Thoracic aorta (tissue), 2 donors: ENCODE measurements around the gene C4orf17. TPM values are rescaled to one million over a fixed set of nuclear protein-coding genes. Genes with fewer than 3 reads are reported as not detected.

Experiments used
- ATAC-seq: fragments of 150-250 bp; one replicate; pipeline ENCODE4 v1.8.0; 2017; ENCODE audit warnings: low read depth; ENCODE audit not compliant: insufficient number of reproducible peaks, low FRiP score
- DNase-seq: peaks from one replicate; pipeline ENCODE4 v3.0.0-alpha.2; 2020; ENCODE audit warnings: low spot score
- H3K27ac ChIP-seq, 2 donors: fragments of 200-600 bp; sonication (generic); 1 replicate in 1 of 2; 2 replicates in 1 of 2; pipeline ENCODE4 v1.5.1; 2016; ENCODE audit warnings: mild to moderate bottlenecking in 2 of 2, moderate library complexity in 2 of 2
- H3K27me3 ChIP-seq: fragments of 200-600 bp; sonication (generic); replicated peaks from 2 replicates; pipeline ENCODE4 v1.6.0; 2016; ENCODE audit warnings: mild to moderate bottlenecking; ENCODE audit not compliant: insufficient read depth
- H3K36me3 ChIP-seq: fragments of 200-600 bp; sonication (generic); one replicate; pipeline ENCODE4 v1.5.1; 2016
- H3K4me1 ChIP-seq, 2 donors: fragments of 200-600 bp; sonication (generic); 1 replicate in 1 of 2; 2 replicates in 1 of 2; pipeline versions ENCODE4 v1.5.1 to v1.6.0; 2016; ENCODE audit warnings: low read depth in 2 of 2, mild to moderate bottlenecking in 1 of 2; ENCODE audit not compliant: control insufficient read depth in 1 of 2
- H3K4me3 ChIP-seq: fragments of 200-600 bp; sonication (generic); 2 replicates; pipeline ENCODE4 v1.5.1; 2016; ENCODE audit warnings: mild to moderate bottlenecking
- H3K9me3 ChIP-seq: fragments of 200-600 bp; sonication (generic); 2 replicates; pipeline ENCODE4 v1.5.1; 2016
- total RNA-seq, 2 donors: library from RNA; depleted of rRNA; stranded (reverse); fragments of >200 nt; gene quantifications; one replicate each; pipeline versions ENCODE4 v1.1.0 to v1.2.3, GENCODE V29; 2016
- TF ChIP-seq, protein P1 (sequence below): fragments of 200-600 bp; sonication (generic); IDR thresholded peaks from one replicate; pipeline ENCODE4 v1.5.1; 2019; ENCODE audit warnings: antibody characterized with exemption

C4orf17 gene
- total RNA-seq, 2 donors from 2014 or later, result not detected

DNA sequence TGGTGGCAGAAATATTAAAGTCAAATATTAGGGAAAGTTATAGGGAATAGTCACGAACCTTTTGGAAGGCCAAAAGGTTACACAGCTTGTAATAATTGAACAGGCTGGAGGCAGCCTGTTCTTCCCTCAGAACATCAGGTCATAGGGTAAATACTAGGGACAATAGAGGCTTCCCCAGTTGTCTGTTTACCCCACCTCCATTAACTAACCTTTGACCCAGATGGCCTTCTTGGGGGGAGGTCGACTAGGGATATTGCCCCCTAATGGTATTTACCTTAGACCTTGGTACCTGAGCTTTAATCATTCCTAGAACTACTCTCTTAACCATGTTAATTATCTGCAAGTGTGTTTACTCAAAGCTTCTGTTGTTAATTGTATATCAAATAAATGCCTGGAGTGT is 26.0 kb downstream of the C4orf17 start:
- H3K4me1 ChIP-seq, result no peaks in the 10 kb centered on the region
- TF ChIP-seq, protein P1, sequence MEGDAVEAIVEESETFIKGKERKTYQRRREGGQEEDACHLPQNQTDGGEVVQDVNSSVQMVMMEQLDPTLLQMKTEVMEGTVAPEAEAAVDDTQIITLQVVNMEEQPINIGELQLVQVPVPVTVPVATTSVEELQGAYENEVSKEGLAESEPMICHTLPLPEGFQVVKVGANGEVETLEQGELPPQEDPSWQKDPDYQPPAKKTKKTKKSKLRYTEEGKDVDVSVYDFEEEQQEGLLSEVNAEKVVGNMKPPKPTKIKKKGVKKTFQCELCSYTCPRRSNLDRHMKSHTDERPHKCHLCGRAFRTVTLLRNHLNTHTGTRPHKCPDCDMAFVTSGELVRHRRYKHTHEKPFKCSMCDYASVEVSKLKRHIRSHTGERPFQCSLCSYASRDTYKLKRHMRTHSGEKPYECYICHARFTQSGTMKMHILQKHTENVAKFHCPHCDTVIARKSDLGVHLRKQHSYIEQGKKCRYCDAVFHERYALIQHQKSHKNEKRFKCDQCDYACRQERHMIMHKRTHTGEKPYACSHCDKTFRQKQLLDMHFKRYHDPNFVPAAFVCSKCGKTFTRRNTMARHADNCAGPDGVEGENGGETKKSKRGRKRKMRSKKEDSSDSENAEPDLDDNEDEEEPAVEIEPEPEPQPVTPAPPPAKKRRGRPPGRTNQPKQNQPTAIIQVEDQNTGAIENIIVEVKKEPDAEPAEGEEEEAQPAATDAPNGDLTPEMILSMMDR, result no peak
- no peaks in the 10 kb centered on the region for H3K36me3 ChIP-seq
- no peak overlapping the region for H3K4me3 ChIP-seq
- H3K27me3 ChIP-seq, result no peaks in the 10 kb centered on the region
- DNase-seq (no peak), ATAC-seq (no peak)
- H3K27ac ChIP-seq, result no peak overlapping the region
- H3K9me3 ChIP-seq, result no peaks in the 10 kb centered on the region

DNA sequence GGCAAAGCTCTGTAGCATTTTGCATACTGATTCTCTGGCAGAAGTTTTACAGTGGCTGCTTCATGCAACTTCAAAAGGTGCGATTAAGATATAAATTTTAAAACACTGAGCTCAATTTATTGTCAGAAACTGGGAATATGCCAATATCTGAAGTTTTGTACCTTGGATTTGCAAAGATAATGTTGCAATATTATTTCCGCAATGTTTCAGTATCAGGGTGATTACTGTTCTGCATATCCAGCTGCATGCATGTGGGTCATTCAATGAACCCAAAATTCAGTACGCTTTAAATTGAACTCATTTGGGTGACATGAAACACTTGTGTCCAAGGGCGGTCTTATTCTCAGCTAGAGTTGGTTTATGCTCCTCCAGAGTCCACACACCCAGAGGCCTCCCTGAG is 26.9 kb downstream of the C4orf17 start:
- Histone ChIP-seq H3K4me1 (no peaks in the 10 kb centered on the region), H3K9me3 (no peaks in the 10 kb centered on the region), H3K36me3 (no peaks in the 10 kb centered on the region), H3K4me3 (no peak overlapping the region), H3K27ac (no peak overlapping the region), H3K27me3 (no peaks in the 10 kb centered on the region)
- ATAC-seq, result no peak
- TF ChIP-seq, protein P1, result no peak
- DNase-seq, result no peak

DNA sequence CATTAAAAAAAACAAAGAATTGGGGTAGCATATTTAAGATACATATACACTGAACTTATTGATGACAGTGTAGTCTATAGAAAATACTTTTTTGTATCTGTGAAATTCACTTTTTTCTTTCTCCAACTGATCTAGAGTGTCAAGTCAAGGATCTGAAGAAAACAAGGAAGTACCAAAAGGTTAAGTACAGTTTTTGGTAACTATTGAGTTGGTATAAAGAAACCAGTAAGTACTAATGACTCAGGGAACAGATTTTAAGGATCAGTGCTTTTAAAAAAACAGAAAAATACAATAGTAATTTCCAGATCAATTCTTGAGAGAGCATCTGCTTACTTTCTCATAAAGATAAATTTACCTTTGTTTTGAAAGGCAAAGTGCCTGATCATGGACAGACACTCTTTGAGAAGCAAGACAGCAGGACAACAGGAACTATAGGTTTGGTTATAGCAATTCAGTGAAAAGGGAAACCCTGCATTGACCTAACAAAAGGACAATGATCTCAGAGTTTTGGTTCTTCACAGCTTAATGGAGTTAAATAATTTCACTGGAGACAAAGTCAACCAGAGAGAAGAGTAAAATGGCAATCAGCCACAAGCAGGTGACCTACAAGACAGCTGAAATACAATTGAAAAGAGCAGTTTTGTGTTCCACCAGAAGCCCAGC is 29.6 kb downstream of the C4orf17 start:
- Histone ChIP-seq H3K4me1 (no peaks in the 10 kb centered on the region), H3K27me3 (no peaks in the 10 kb centered on the region), H3K9me3 (no peaks in the 10 kb centered on the region), H3K4me3 (no peak overlapping the region), H3K27ac (no peak overlapping the region), H3K36me3 (no peaks in the 10 kb centered on the region)
- no peak for DNase-seq
- TF ChIP-seq, protein P1, result no peak
- no peak for ATAC-seq

DNA sequence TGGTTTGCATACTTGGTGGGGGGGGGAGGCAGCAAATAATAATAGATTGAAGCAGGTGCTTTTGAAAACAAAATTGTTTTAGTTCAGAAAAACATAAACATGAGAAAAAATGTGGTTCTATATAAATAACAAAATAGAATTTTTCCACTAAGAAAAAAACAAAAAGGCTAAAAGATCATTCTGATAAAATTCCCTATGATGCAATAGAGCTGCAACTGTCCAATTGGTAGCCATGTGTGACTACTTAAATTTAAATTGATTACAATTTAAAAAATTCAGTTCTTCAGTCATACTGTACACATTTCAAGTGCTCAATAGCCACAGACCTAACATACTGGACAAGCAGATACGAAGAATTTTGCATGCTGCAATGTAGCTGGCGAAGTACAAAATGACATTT is 42.1 kb downstream of the C4orf17 start:
- Histone ChIP-seq H3K9me3 (no peaks in the 10 kb centered on the region), H3K4me1 (no peaks in the 10 kb centered on the region), H3K27me3 (no peaks in the 10 kb centered on the region), H3K4me3 (no peak overlapping the region), H3K27ac (no peak overlapping the region), H3K36me3 (peaks cover 9% of the 10 kb centered on the region)
- TF ChIP-seq, protein P1, result no peak
- DNase-seq (no peak), ATAC-seq (no peak)

GRCh38 chr4:99563310-99564186 is 52.7 kb downstream of the C4orf17 start, which contains the start of gene TRMT10A:
TSS of gene TRMT10A (minus strand) at chr4:99564039. CDS start at chr4:99559338, 4,701 bp downstream.
- ATAC-seq, result peak; percentile 93
- Histone ChIP-seq H3K9me3 (no peaks in the 10 kb centered on the region), H3K36me3 (no peaks in the 10 kb centered on the region), H3K4me3 (peak within 1 kb of the TSS; percentile 97), H3K4me1 (peaks cover 8 to 15% of the 10 kb centered on the region in 2 donors), H3K27ac (peak within 1 kb of the TSS; percentile 91 to 99), H3K27me3 (no peaks in the 10 kb centered on the region)
- DNase-seq, result peak; percentile 94
- TF ChIP-seq, protein P1, result no peak
